GM21717 (cell line): ENCODE results near the gene CYTH1.

Experiments
- ATAC-seq: cut with Tn5 transposase; IDR thresholded peaks from one replicate; pipeline ENCODE4 v1.9.1; 2021; ENCODE audit warnings: mild to moderate bottlenecking, moderate library complexity; ENCODE audit not compliant: unreplicated experiment

The CYTH1 gene

GRCh38 chr17:78629436-78629995 is 152.6 kb downstream of the CYTH1 start:
- ATAC-seq = no peak

- no peak for ATAC-seq
These were observed 153.3 kb downstream of the CYTH1 start for GRCh38 chr17:78628547-78629435.

DNA sequence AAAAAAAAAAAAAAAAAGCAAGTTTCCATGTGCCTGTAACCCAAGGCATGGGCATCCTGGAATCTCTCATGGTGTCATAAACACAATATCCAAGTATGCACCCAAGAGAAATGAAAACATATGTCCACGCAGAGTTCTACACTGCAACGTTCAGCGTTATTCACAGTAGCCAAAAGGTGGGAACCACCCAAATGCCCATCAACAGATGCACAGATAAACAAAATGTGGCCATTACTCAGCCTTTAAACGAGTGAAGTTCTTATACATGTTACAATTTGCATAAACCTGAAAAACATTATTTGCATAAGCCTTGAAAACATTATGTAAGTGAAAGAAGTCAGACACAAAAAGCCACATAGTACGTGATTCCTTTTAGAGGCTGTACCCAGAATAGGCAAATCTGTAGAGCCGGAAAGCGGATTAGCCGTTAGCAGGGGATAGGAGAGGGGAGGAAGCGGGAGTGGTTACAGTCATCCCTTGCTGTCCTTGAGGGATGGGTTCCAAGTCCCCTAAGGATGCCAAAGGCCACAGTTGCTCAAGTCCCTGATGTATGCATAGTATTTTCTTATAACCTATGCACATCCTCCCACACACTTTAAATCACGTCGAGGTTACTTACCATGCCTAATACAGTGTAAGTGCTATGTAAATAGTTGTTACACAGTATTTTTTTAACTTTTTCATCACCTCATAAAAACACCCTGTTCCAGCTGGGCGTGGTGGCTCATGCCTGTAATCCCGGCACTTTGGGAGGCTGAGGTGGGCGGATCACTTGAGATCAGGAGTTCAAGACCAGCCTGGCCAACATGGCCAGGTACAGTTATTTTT is 157.5 kb downstream of the CYTH1 start:
- no peak for ATAC-seq
